NCI-H146 treated with DMSO at 0.1 percent for 48 hours (cell line): Measurements from ENCODE around the gene TNF.

Experiments used
- DNase-seq: peaks from one replicate; lab custom pipeline; 2025; ENCODE audit not compliant: unreplicated experiment; lab: John Stamatoyannopoulos, UW

The TNF gene

DNA sequence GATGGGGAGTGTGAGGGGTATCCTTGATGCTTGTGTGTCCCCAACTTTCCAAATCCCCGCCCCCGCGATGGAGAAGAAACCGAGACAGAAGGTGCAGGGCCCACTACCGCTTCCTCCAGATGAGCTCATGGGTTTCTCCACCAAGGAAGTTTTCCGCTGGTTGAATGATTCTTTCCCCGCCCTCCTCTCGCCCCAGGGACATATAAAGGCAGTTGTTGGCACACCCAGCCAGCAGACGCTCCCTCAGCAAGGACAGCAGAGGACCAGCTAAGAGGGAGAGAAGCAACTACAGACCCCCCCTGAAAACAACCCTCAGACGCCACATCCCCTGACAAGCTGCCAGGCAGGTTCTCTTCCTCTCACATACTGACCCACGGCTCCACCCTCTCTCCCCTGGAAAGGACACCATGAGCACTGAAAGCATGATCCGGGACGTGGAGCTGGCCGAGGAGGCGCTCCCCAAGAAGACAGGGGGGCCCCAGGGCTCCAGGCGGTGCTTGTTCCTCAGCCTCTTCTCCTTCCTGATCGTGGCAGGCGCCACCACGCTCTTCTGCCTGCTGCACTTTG, at the start of gene TNF:
Gene TNF, plus strand, starts transcription at position 231 of the 567 bp plus-strand sequence. Its CDS starts 177 bp downstream, at position 408.
- DNase-seq: no peak

DNA sequence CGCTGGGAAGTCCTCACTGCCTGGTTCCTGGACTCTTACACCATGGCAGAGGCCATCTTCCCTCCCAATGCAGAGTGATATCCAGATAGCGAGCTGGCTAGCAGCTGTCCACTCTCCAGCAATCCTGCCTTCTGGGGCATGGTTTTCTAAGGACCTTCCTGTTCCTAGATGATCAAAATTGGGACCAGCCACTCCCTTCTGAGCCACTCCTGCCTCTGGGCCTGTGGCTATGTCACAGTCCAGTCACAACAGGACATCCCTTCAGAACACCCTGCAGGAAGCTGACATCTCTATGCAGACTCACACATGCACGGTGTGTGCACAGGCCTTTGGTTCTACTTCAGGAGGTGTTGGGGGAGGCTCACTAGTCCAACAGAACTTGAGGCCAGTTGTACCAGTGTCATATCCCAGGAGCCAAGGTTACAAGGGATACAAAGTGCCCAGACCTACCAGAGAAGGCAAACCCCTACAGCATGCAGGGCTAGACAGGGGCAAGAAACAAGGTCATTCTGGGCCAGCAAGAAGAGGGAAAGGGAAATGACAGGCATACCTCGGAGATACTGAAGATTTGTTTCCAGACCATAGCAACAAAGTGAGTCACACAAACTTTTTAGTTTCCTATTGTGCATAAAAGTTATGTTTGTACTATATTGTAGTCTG, 49.3 kb upstream of the TNF start:
- DNase-seq: no peak

DNA sequence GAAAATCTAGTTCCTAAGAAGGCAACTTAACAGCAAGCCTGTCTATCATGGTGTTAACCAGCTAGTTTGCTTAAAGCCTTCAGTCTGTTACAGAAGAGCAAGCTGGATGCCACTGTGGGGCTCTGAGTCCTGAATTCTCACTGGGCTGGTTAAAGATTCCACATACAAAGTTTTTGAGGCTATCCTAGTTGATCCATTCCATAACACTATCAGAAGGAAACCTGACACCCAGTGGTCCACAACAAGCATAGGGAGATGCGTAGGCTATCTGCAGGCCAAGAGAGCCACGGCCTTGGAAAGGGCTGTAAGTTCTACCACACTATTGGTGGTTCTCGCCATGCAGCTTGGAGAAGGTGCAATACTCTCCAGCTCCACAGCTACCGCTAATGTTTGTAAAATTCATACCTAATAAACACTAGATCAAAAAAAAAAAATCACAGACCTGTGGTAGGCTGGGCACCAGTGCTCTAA, 47.0 kb upstream of the TNF start:
- no peak for DNase-seq

DNA sequence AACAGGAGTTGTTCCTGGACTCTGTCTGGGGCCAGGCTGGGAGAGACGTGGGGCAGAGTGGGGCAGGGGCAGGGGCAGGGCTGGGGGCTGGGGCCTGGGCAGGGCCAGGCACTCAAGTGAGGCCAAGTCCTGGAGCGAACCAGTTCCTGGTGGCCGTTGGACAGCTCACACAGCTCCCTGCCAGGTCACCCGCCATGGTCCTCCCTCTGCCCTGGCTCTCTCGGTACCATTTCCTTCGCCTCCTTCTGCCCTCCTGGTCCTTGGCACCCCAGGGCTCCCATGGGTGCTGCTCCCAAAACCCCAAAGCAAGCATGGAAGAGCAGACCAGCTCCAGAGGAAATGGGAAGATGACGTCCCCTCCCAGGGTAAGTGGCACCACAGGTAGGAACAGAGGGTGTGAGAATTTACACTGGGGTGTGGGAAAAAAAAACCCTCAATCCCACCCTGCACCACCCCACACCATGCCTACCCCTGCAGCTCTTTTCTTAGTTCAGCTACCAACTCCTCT, 46.5 kb upstream of the TNF start, which contains the start of gene MCCD1:
Gene MCCD1, plus strand, starts transcription at position 142 of the 508 bp plus-strand sequence. Its CDS starts 53 bp downstream, at position 195.
- no peak for DNase-seq

DNA sequence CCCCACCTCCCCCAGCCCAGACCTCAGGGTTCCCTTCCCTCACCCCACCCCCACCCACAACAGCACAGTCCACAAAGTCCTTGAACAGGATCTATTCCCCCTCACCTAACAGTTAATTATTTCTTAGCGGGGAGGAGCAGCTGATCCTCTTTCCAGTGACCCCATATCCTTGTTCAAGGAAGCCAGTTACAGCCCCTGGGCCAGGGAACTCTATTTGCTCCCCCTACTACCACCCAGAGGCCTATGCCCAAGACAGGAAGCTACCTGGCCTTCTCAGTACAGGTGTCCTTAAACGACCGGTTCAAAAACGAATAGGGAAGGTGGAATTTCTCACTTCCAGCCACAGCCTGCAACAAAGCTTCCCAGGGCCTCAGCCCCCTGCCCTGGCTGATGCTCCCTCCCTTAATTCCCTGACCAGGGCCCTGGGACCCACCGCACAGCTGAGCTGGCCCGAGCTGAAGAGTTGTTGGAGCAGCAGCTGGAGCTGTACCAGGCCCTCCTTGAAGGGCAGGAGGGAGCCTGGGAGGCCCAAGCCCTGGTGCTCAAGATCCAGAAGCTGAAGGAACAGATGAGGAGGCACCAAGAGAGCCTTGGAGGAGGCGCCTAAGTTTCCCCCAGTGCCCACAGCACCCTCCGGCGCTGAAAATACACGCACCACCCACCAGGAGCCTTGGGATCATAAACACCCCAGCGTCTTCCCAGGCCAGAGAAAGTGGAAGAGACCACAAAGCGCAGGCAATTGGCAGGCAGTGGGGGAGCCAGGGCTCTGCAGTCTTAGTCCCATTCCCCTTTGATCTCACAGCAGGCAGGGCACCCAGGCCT, 45.8 kb upstream of the TNF start:
- no peak for DNase-seq

DNA sequence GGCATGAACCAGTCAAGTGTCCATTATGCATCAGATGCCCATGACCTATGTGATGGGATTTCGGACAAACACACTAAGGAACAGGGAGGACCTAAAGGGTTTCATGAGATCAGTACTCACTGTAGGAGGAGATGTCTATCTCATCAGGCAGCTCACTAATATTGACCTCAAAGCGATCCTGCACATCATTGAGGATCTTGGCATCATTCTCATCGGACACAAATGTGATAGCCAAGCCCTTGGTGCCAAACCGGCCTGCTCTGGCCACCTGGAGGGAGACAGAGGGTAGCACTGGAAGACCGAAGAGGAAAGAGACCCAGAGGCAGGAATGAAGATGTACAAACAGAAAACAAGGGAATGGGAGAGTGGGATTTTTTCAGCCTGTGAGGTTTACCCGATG, 44.7 kb upstream of the TNF start:
- DNase-seq: no peak

DNA sequence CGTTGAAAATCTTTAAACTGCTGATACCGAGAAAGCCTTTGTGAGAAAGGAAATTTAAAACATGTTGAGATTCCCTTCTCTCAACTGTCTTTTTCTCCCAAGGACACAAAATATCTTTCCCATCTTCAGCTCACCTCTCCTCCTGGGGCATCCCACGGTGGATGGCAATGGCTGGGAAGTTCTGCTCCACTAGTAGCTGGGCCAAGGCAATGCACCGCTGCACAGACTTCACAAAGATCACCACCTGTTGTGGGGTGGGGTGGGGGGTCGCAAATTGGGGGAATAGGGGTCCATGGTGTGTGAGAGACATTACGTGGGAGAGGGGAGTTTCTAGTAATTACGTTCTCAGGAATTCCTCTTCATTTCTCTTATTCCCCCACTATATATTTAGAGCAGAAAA, 44.2 kb upstream of the TNF start:
- no peak for DNase-seq

DNA sequence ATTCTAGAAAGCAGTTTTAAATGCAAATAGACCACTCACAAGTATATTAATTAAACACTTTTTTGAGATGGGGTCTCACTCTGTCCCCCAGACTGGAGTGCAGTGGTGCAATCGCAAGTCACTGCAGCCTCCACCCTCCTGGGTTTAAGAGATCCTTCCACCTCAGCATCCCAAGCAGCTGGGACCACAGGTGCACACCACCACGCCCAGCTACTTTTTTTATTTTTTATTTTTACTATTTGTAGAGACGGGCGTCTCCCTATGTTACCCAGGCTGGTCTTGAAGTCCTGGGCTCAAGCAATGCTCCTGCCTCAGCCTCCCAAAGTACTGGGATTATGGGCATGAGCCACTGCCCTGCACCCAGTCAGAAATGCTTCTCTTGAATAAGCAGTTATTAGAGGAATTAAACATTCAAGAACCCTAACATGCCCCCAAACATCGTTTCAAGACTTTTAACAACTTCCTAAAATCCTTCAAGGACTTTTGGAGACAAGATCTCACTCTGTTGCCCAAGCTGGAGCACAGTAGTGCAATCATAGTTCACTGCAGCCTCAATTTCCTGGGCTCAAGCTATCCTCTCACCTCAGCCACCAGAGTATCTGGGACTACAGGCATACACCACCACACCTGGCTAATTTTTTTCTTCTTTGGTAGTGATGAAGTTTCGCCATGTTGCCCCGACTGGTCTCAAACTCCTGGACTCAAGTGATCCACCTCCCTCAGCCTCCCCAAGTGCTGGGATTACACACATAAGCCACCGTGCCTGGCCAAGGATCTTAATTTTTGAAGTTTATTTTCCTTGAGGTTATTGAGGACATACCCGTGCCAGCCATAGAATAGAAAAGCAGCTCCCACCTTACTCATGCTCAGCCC, 43.4 kb upstream of the TNF start:
- no peak for DNase-seq

DNA sequence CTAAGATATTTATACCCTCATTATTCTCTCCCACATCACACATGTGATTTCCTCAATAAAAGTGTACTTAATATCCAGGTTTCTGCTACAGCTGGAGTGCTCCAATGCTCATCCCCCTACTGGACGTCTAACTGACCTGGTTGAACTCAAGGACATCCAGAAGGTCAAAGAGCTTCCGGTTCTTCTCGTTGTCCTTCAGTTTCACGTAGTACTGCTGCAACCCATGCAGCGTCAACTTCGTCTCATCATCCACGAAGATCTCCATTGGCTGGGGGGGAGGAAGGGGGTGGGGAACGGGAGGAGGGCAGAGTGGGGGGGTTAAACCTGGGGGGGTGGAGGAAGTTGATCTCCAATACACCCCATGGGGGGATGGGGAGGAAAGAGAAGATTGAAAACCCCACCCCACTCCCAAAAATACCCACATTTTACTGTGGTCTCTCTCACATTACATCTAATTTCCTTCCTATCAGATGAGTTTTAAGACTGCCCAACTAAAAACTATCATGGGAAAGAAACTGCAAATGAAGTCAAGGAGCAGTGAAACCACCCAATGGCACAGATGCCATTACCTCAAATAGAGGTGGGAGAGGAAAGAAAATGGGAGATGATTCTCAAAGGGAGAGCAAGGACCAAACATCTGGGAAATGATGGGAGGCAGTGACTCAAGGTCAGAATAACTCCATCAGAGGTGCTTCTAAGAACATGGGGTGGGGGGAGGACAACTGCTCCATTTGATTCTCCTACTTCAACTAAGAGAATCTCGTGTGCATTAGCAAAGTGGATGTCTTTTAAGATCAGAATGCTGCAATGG, 42.5 kb upstream of the TNF start:
- DNase-seq: no peak

DNA sequence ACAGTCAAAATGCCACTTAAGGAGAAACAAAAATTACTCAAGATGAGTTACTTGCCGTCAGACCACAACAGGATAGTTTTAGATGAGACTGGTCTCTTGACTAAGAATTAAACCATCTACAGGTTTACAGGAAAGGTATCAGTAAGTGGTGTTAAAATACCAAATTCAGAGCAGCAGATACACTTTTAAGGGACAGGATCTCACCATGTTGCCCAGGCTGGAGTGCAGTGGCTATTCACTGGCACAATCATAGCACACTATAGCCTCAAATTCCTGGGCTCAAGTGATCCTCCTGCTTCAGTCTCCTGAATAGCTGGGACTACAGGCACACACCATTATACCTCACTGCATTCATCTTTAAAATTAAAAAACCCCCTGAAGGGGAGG, 41.9 kb upstream of the TNF start:
- no peak for DNase-seq

DNA sequence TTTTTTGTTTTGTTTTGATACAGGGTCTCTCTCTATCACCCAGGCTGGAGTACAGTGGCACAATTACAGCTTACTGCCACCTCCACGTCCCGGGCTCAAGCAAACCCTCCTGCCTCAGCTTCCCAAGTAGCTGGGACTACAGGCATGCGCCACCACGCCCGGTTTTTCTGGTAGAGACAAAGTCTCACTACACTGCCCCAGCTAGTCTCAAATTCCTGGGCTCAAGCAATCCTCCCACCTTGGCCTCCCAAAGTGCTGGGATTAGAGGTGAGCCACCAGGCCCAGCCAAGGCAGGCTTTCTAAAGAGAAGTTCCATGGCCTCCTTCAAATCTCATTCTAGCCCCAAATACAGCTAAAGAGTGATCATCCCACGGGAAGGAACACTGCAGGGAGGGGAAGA, 41.4 kb upstream of the TNF start:
- DNase-seq: no peak

DNA sequence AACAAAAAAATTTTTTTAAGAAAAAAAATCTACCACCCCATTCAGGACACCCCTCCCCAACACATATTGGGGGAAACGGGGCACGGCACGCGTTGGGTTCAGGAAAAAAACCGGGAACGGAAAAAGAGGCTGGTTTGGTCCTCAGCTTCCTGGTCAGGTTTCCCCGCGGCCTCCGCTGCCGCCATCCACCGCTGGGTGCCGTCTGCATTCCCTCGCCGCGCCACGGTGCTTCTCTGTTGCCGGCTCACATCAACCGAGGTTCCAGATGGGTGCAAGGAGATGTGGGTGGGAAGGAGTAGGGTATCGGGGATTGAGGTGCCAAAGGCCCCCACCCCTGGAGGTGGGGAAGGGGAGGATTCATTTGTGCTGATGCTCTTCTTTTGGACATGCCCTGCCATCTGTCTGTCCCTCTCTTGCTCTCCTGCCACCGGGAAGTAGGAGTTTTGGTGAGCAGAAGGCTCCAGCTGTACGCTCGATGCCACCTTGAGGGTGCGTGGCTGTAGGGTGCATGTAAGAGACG, 40.8 kb upstream of the TNF start:
- no peak for DNase-seq

DNA sequence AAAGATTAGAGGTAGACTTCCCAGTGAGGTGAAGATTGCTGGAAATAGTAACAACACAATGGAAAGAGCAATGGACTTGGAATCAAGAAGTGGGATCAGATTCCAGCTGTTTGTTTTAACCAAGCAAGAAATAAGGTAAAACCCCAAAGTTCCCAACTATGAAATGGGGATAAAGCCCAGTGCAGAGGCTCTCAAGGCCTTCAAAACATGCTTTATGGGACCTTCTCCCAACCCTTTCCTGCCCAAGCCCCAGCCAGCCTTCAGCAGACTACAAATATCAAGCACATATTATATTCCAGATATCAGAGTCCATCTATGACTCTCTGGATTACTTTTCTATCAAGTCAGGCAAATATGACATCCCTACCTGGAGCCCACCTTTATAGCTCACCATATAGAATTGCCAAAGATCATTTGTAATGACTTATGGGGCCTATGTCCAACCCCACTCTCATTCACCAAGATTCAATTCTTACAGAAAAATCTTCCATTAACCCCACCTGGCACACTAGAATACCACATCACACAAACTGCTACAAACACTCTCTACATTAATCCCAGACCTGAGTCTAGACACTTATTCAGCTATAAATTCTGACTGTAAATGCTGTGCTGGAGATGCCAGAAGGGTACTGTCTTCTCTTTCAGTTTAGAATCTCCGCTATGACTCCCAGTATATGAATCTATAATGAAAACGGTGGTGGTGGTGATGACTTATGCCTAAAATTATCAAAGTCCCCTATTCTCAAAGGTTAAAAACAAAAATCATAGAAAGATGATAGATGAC, 39.6 kb upstream of the TNF start:
- DNase-seq: no peak

DNA sequence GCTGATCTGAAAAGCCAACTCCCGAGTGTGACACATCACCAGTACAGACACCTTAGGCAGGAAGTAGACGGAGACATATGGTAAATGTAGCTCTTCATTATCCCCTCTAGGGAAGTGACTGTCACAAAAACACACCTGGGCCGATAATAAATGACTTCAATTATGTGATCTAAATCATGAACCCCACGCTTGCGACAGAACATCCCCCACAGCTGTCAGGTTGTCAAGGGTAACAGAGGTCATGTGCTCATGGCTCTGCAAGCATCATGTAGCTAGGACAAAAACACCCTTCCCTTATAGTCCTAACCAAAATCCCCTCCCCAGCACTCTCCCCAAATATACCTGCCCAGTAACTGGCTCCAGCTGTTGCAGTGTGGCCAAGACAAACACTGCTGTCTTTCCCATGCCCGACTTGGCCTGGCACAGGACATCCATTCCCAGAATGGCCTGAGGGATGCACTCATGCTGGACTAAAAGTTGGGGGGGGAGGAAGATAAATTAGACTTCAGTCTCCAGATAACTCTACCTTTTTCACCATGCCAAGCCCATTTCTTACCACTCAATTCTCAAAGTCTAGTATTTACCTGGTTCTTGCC, 36.5 kb upstream of the TNF start:
- no peak for DNase-seq

DNA sequence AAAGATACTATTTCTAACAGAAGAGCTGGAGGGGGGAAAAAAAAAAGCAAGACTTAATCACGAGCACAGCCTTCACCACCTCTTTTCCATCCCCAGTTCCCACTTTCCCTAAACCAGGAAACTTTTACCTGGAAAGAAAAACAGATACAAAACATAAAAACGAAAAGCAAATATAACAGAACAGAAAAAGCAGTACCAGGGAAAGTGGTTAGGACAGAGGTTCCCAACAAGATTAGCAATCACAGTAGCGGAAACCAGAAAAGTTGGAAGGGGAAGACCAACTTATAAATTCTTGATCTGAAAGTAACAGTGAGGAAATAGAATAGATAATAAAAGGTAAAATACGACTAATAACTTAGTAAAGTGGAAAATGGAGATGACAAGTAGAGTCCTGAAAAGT, 34.7 kb upstream of the TNF start:
- no peak for DNase-seq

DNA sequence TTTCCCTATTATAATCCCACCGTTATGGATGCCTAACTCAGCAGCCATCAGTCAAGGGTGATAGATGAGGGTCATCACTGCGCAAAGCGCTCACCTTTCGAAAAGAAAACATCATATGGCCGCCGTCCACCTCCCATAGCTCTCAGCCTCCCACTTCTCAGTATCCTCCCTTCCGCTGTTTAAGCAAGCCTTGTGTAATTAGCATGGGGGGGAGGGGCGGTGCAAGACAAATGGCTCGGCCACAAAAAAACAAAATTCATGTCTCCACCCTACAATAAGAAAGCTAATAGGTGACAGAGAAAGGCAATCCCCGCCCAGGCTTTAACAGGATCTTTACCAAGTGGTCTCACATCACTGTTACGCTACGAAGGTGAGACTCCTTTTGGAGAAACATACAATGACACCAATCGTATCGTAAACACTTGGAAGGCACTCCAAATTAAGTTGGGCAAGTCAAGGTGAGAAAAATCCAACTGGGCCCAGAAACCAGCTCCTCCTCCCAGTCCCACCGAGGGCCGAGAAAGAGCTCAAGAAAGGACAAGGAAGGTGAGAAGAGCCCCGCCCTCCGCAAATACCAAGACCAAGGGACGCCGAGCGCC, 34.2 kb upstream of the TNF start:
- peak; percentile 57 for DNase-seq

DNA sequence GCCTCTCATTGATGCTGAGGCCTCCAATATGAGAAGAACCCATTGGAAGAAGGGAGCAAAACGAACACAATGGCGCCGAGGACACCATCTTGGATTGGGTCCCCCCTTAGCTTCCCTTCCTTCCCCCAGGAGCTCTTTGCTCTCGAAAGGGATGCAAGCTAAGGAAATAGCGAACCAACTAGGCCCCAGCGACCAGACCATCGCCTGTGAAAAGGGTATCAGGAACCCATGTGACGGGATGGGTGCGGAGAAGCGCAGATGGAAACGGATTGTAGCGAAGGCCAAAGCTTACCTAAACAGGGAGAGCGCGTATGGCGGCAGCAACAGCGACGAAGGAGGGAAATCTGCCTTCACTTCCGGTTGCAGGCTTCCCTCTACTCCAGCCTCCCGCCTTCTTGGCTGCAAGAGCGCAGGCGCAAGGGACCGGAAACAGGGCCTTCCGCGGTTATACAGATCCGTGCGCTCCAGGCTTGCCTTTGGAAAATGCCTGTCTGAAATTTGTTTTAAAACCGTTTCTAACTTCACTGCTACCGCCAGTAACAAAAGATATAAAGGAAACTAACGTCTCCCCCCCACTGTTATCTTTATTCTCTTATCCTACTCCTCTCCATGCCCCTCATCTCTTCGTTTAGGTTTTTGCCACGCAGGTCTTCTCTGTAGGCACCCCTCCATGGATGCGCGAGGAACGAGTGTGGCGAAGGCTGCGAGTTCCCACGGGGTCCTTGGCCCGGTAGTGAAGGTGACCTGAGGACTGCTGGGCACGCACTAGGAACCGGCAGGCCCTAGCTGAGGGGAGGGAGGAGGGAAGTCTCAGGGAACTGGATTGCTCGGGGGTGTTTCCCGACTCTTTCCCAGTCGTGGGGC, 33.5 kb upstream of the TNF start, which contains the start of gene DDX39B:
Gene DDX39B, minus strand, starts transcription at position 346 of the 864 bp plus-strand sequence. CDS start 1,471 bp downstream, outside the sequence.
- DNase-seq: peak; percentile 94
